ENCODE results near the gene MRE11. TPM values are rescaled to one million over a fixed set of nuclear protein-coding genes. Genes with fewer than 3 reads are reported as not detected.

Gene MRE11
- polyA plus RNA-seq, 2 of the 4 experiments (the other 2 are of a cell fraction) = 19.2 to 28.4 TPM

DNA sequence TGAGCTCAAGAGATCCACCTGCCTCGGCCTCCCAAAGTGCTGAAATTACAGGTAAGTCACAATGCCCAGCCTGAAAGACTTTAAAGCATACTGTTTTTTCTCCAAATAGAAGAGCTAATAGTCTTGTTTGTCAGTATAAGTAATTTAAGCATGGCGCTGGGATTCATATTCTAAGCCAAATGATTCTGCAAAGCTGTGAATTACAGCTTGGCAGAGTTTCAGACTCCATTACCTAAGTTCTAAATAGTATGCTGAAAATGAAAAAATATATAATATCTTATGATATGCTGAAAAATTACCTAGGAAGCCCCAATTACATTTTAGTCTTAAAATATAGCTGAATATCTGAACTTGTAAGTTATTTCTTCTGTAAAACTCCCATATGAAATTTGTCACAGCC, 39.3 kb downstream of the MRE11 start:
- Histone ChIP-seq H3K4me1 (peaks cover 23% of the 10 kb centered on the region), H3K9me3 (no peaks in the 10 kb centered on the region), H3K4me2 (no peak overlapping the region), H3K27ac (no peak overlapping the region), H3K4me3 (no peak overlapping the region)
- CTCF ChIA-PET = no interaction called here
- DNase-seq (ENCODE audit: low read depth in 1 of 2, low spot score in 1 of 2) (no peak), ATAC-seq (no peak), FAIRE-seq (no peak)
- POLR2A ChIA-PET = no interaction called here
- TF ChIP-seq MAFK (IDR thresholded peaks at IDR 0.05; ENCODE audit: partially characterized antibody) (no peak), MAZ (IDR thresholded peaks at IDR 0.05; ENCODE audit: borderline replicate concordance, low read depth, low read length) (no peak), POLR2AphosphoS2 (conservative IDR thresholded peaks at IDR 0.05; ENCODE audit: low read length) (no peak)
- 89% methylated on average over 2 of the region's 2 CpGs for WGBS (ENCODE audit: missing lambda C conversion rate)

DNA sequence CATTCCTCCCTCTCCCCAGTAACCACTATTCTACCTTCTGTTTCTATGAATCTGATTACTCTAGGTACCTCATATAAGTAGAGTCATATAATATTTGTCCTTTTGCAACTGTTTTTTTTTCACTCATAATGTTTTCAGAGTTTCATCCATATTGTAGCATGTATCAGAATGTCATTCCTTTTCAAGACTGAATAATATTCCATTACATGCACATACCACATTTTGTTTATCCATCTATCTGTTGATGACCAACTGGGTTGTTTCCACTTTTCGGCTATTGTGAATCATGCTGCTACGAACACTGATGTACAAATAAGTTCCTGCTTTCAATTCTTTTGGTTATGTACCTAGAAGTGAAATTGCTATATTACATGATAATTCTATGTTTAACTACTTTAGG, 40.7 kb downstream of the MRE11 start:
- DNase-seq (ENCODE audit: low read depth in 1 of 2, low spot score in 1 of 2) = no peak
- TF ChIP-seq JUN (IDR thresholded peaks at IDR 0.05) (no peak), MAFK (IDR thresholded peaks at IDR 0.05; ENCODE audit: partially characterized antibody) (no peak), JUNB (IDR thresholded peaks at IDR 0.05) (no peak), POLR2AphosphoS2 (conservative IDR thresholded peaks at IDR 0.05; ENCODE audit: low read length) (no peak), RARB (CRISPR knock-in tag; IDR thresholded peaks at IDR 0.05) (no peak), KDM5A (IDR thresholded peaks at IDR 0.05) (no peak), BHLHE40 (IDR thresholded peaks at IDR 0.05; ENCODE audit: low read depth, low read length) (no peak), HOXA7 (CRISPR knock-in tag; IDR thresholded peaks at IDR 0.05) (no peak), HOXB13 (CRISPR knock-in tag; IDR thresholded peaks at IDR 0.05; ENCODE audit: low read depth) (no peak), CBX8 (IDR thresholded peaks at IDR 0.05) (no peak), NFE2L2 (conservative IDR thresholded peaks at IDR 0.05; ENCODE audit: low read length) (no peak)
- TF ChIP-seq, protein P1, sequence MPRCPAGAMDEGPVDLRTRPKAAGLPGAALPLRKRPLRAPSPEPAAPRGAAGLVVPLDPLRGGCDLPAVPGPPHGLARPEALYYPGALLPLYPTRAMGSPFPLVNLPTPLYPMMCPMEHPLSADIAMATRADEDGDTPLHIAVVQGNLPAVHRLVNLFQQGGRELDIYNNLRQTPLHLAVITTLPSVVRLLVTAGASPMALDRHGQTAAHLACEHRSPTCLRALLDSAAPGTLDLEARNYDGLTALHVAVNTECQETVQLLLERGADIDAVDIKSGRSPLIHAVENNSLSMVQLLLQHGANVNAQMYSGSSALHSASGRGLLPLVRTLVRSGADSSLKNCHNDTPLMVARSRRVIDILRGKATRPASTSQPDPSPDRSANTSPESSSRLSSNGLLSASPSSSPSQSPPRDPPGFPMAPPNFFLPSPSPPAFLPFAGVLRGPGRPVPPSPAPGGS (IDR thresholded peaks at IDR 0.05) = no peak
- TF ChIP-seq, protein P2, sequence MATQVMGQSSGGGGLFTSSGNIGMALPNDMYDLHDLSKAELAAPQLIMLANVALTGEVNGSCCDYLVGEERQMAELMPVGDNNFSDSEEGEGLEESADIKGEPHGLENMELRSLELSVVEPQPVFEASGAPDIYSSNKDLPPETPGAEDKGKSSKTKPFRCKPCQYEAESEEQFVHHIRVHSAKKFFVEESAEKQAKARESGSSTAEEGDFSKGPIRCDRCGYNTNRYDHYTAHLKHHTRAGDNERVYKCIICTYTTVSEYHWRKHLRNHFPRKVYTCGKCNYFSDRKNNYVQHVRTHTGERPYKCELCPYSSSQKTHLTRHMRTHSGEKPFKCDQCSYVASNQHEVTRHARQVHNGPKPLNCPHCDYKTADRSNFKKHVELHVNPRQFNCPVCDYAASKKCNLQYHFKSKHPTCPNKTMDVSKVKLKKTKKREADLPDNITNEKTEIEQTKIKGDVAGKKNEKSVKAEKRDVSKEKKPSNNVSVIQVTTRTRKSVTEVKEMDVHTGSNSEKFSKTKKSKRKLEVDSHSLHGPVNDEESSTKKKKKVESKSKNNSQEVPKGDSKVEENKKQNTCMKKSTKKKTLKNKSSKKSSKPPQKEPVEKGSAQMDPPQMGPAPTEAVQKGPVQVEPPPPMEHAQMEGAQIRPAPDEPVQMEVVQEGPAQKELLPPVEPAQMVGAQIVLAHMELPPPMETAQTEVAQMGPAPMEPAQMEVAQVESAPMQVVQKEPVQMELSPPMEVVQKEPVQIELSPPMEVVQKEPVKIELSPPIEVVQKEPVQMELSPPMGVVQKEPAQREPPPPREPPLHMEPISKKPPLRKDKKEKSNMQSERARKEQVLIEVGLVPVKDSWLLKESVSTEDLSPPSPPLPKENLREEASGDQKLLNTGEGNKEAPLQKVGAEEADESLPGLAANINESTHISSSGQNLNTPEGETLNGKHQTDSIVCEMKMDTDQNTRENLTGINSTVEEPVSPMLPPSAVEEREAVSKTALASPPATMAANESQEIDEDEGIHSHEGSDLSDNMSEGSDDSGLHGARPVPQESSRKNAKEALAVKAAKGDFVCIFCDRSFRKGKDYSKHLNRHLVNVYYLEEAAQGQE (IDR thresholded peaks at IDR 0.05) = no peak
- Histone ChIP-seq H3K4me2 (no peak overlapping the region), H3K9me3 (no peaks in the 10 kb centered on the region), H3K4me1 (peaks cover 31% of the 10 kb centered on the region), H3K27ac (no peak overlapping the region), H3K4me3 (no peak overlapping the region)
- POLR2A ChIA-PET = no interaction called here
- 92% methylated on average over 2 of the region's 2 CpGs for WGBS (ENCODE audit: missing lambda C conversion rate)
- CTCF ChIA-PET = no interaction called here
- ATAC-seq = no peak
- FAIRE-seq = no peak

DNA sequence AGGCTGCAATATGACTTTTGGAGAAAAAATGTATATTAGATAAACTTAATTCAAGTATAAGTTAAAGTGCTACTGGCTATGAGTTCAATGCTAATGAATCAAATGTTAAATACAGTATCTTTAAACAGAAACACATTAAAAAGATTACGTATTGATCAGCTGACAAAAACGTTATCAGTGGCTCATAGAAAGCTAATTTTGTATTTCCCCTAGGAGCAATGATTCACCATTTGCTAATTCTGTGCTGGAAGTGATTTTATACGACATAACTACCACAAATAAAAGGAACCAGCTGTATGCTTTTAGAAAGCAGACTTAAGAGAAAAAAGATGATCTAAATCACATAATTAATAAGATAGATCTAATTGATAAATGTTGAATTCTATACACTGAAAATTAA, 43.6 kb downstream of the MRE11 start:
- FAIRE-seq (no peak), DNase-seq (ENCODE audit: low read depth in 1 of 2, low spot score in 1 of 2) (no peak), ATAC-seq (no peak)
- Histone ChIP-seq H3K27ac (peak overlapping the region in 1 of 2 experiments; percentile 66; a peak in 3 of 6 replicates), H3K4me1 (peaks cover 21% of the 10 kb centered on the region), H3K4me3 (no peak overlapping the region), H3K9me3 (no peaks in the 10 kb centered on the region), H3K4me2 (peak overlapping the region; percentile 74)
- 16% methylated on average over 3 of the region's 3 CpGs for WGBS (ENCODE audit: missing lambda C conversion rate)
- ChIA-PET POLR2A (no interaction called here), CTCF (no interaction called here)
- TF ChIP-seq, protein P1 (IDR thresholded peaks at IDR 0.05) = no peak
- TF ChIP-seq ZSCAN20 (CRISPR knock-in tag; IDR thresholded peaks at IDR 0.05) (no peak), RARB (CRISPR knock-in tag; IDR thresholded peaks at IDR 0.05) (no peak), KDM1A (IDR thresholded peaks at IDR 0.05; ENCODE audit: low read depth) (no peak), JUNB (IDR thresholded peaks at IDR 0.05) (no peak), RFX5 (IDR thresholded peaks at IDR 0.05) (no peak), EP300 (IDR thresholded peaks at IDR 0.05) (no peak), EHMT2 (IDR thresholded peaks at IDR 0.05; ENCODE audit: low read depth) (no peak), HEYL (CRISPR knock-in tag; IDR thresholded peaks at IDR 0.05) (no peak)
- TF ChIP-seq, protein P2 (IDR thresholded peaks at IDR 0.05) = no peak
- TF ChIP-seq, protein P3, sequence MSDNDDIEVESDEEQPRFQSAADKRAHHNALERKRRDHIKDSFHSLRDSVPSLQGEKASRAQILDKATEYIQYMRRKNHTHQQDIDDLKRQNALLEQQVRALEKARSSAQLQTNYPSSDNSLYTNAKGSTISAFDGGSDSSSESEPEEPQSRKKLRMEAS (IDR thresholded peaks at IDR 0.05) = no peak

Data from A549 (cell line).